Measurements from ENCODE around the gene TNC.

DNA sequence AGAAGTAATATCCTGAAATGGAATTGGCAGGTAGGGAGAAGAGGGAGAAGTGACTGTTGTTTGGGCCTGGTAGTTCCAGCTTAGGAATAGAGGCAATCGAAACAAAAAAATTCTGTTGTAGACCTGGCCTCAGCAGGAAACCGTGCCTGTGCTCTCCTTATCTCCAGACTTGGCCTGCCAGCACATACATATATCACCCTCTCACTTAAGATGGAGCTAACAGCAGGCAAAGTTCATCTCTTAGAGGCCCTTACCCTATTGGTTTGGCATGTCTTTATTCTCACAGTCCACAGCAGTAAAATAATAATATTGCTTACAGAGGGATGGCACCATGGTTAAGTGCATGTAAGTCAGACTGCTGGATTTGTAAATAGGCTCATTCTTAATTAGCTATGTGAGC is 19.6 kb upstream of the TNC start:
- TF ChIP-seq, protein P1, sequence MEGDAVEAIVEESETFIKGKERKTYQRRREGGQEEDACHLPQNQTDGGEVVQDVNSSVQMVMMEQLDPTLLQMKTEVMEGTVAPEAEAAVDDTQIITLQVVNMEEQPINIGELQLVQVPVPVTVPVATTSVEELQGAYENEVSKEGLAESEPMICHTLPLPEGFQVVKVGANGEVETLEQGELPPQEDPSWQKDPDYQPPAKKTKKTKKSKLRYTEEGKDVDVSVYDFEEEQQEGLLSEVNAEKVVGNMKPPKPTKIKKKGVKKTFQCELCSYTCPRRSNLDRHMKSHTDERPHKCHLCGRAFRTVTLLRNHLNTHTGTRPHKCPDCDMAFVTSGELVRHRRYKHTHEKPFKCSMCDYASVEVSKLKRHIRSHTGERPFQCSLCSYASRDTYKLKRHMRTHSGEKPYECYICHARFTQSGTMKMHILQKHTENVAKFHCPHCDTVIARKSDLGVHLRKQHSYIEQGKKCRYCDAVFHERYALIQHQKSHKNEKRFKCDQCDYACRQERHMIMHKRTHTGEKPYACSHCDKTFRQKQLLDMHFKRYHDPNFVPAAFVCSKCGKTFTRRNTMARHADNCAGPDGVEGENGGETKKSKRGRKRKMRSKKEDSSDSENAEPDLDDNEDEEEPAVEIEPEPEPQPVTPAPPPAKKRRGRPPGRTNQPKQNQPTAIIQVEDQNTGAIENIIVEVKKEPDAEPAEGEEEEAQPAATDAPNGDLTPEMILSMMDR (IDR thresholded peaks at IDR 0.05), result no peak
- no peak for TF ChIP-seq POLR2A (IDR thresholded peaks at IDR 0.05)
